ENCODE data around the gene TSPAN10. TPM values are rescaled to one million over a fixed set of nuclear protein-coding genes. Genes with fewer than 3 reads are reported as not detected.

TSPAN10 gene
- 2.6 and 3.9 TPM in 2 replicates for total RNA-seq (2014; rRNA removed; shearing (Covaris generic))
- 3.4 and 4.7 TPM in 2 replicates for polyA plus RNA-seq (2016; fragmentation: Nextera tagmentation; extraction: Ambion mirVana)

DNA sequence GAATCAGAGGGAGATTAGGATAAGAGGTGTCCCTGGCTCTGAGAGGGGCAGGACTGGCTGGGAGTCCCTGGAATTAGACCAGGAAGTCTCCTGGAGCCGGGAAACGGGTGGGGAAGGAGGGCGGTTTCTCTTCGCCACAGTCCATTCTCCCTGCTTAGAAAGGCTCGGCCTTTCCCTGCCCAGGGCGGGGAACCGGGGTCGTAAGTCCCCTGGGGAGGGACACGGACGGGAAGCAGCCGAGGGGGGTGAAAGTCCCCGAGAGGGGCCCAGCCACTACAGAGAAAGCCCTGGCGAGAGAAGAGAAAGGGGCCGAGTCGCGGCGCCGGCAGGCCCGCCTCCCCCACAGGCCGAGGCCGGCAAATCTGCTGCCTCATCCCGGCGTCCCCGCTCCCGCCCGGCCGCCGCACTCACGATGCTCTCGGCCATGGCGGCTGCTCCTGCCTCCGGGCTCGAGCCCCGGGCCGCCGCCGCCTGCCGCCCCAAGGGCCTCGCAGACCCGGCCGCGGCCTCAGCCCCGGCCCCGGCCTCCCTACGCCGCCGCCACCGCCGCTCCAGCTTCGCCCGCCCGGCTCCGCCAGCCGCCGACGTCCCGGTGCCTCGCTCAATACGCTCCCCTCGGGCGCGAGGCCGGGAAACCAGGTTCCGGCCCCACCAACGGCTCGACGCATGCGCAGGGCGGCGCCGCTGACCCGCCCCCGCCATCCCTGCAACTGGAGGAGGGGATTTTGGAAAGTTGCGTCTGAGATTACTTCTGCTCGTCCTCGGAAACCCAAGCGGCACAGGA, at the start of gene TSPAN10, which contains the start of gene NPLOC4:
TSS of gene TSPAN10 (plus strand) at position 692 of the 784 bp plus-strand sequence. CDS start 5,217 bp downstream, outside the sequence.
TSS of gene NPLOC4 (minus strand) at position 608 of the 784 bp plus-strand sequence. CDS start at position 426, 182 bp downstream.
- Histone ChIP-seq H3K4me2 (ENCODE audit: unreplicated experiment) (peak within 1 kb of the TSS; percentile 89), H3K9me2 (ENCODE audit: insufficient read depth) (no peaks in the 10 kb centered on the region), H3F3A (ENCODE audit: insufficient read depth) (no peaks in the 10 kb centered on the region), H4K20me1 (ENCODE audit: insufficient read depth) (peaks cover 7% of the 10 kb centered on the region; the same call in 1 of the 2 replicates), H2AFZ (peak within 1 kb of the TSS; percentile 95), H3K9ac (peak within 1 kb of the TSS; percentile 94), H3K9me3 (ENCODE audit: low read depth) (no peaks in the 10 kb centered on the region), H3K27ac (peak within 1 kb of the TSS; percentile 89), H3K4me1 (ENCODE audit: insufficient read depth) (peaks cover 20% of the 10 kb centered on the region), H3K36me3 (ENCODE audit: low read depth) (peaks cover under 1% of the 10 kb centered on the region; the same call in 1 of the 2 replicates), H3K4me3 (peak within 1 kb of the TSS; percentile 90), H3K27me3 (replicated peaks; ENCODE audit: insufficient read depth) (no peaks in the 10 kb centered on the region), H3K79me2 (ENCODE audit: insufficient read depth) (peaks cover 50% of the 10 kb centered on the region)
- in situ Hi-C loops (cut with MboI), result no loop called here
- TF ChIP-seq EZH2 (IDR thresholded peaks at IDR 0.05; ENCODE audit: insufficient read depth, poor library complexity, severe bottlenecking) (no peak), EZH2phosphoT487 (IDR thresholded peaks at IDR 0.05; ENCODE audit: insufficient read depth, low read depth) (no peak)
- peak; percentile 93 for DNase-seq
- 1 to 2% methylated on average over 30 to 73 of the region's 77 CpGs for WGBS, 2 experiments (ENCODE audit: low coverage in 1 of 2, low lambda C conversion rate in 2 of 2, missing lambda C conversion rate in 2 of 2)

DNA sequence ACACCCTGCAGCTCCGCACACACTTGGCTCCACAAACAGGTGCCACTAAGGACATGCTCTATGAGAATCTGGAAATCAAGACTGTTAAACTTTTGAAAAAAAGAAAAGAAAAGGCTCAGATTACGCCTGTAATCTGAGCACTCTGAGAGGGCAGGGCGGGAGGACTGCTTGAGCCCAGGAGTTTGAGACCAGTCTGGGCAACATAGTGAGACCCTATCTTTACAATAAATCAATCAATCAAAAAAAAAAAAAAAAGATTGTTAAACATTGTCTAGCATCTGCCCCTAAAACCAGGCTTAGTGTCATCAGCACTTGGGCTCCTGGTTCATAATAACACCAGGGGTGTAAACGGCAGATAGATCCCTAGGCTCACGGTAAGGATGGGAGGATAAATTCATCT, 47.4 kb upstream of the TSPAN10 start:
- H3K9me3 ChIP-seq (ENCODE audit: low read depth), result no peaks in the 10 kb centered on the region
- H3K27me3 ChIP-seq (replicated peaks; ENCODE audit: insufficient read depth), result no peaks in the 10 kb centered on the region
- H3K4me2 ChIP-seq (ENCODE audit: unreplicated experiment), result no peak overlapping the region
- no peak overlapping the region for H3K9ac ChIP-seq
- H3K4me1 ChIP-seq (ENCODE audit: insufficient read depth), result peaks cover under 1% of the 10 kb centered on the region; the same call in 1 of the 2 replicates
- peaks cover 23% of the 10 kb centered on the region for H3K79me2 ChIP-seq (ENCODE audit: insufficient read depth)
- H4K20me1 ChIP-seq (ENCODE audit: insufficient read depth), result no peaks in the 10 kb centered on the region
- TF ChIP-seq EZH2 (IDR thresholded peaks at IDR 0.05; ENCODE audit: insufficient read depth, poor library complexity, severe bottlenecking), result no peak
- TF ChIP-seq EZH2phosphoT487 (IDR thresholded peaks at IDR 0.05; ENCODE audit: insufficient read depth, low read depth), result no peak
- in situ Hi-C loops (cut with MboI), result loop anchor here (10.0 kb wide), 1 partner anchor 65 kb away; the partner anchor contains the start of gene PDE6G
- H3K27ac ChIP-seq, result no peak overlapping the region
- no peak for DNase-seq
- WGBS, 2 experiments (ENCODE audit: low coverage in 1 of 2, low lambda C conversion rate in 2 of 2, missing lambda C conversion rate in 2 of 2), result 94 to 97% methylated on average over 5 of the region's 5 CpGs
- H2AFZ ChIP-seq, result no peak overlapping the region
- H3K9me2 ChIP-seq (ENCODE audit: insufficient read depth), result no peaks in the 10 kb centered on the region
- H3F3A ChIP-seq (ENCODE audit: insufficient read depth), result no peaks in the 10 kb centered on the region
- H3K4me3 ChIP-seq, result no peak overlapping the region
- peaks cover 50% of the 10 kb centered on the region for H3K36me3 ChIP-seq (ENCODE audit: low read depth)

DNA sequence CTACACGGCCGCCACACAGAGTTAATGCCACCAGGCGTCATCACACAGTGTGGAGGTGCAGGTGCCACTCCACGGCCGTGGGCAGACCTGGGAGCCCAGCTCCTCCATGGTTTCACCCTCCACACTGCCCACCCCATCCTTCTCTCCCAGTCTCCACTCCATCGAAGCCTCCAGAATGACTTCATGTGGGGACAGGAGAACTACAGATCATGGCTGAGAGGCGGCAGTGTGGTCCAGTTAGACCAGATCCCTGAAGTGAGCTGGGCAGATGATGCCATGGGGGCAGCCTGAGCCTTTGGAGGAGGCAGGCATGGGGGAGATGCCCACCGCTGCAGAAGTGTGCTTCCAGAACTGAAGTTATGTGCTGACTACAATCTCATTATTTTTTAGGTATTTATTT, 46.9 kb upstream of the TSPAN10 start:
- Histone ChIP-seq H3K79me2 (ENCODE audit: insufficient read depth) (peaks cover 23% of the 10 kb centered on the region), H2AFZ (no peak overlapping the region), H3K9me3 (ENCODE audit: low read depth) (no peaks in the 10 kb centered on the region), H4K20me1 (ENCODE audit: insufficient read depth) (no peaks in the 10 kb centered on the region), H3K4me2 (ENCODE audit: unreplicated experiment) (no peak overlapping the region), H3K36me3 (ENCODE audit: low read depth) (peaks cover 50% of the 10 kb centered on the region), H3K4me3 (no peak overlapping the region), H3K27ac (no peak overlapping the region), H3F3A (ENCODE audit: insufficient read depth) (no peaks in the 10 kb centered on the region), H3K9me2 (ENCODE audit: insufficient read depth) (no peaks in the 10 kb centered on the region), H3K9ac (no peak overlapping the region), H3K4me1 (ENCODE audit: insufficient read depth) (peaks cover 5% of the 10 kb centered on the region; the same call in 1 of the 2 replicates), H3K27me3 (replicated peaks; ENCODE audit: insufficient read depth) (no peaks in the 10 kb centered on the region)
- no peak for DNase-seq
- 90 to 92% methylated on average over 8 of the region's 8 CpGs for WGBS, 2 experiments (ENCODE audit: low coverage in 1 of 2, low lambda C conversion rate in 2 of 2, missing lambda C conversion rate in 2 of 2)
- no peak for TF ChIP-seq EZH2phosphoT487 (IDR thresholded peaks at IDR 0.05; ENCODE audit: insufficient read depth, low read depth)
- in situ Hi-C loops (cut with MboI), result loop anchor here (10.0 kb wide), 1 partner anchor 65 kb away; the partner anchor contains the start of gene PDE6G

DNA sequence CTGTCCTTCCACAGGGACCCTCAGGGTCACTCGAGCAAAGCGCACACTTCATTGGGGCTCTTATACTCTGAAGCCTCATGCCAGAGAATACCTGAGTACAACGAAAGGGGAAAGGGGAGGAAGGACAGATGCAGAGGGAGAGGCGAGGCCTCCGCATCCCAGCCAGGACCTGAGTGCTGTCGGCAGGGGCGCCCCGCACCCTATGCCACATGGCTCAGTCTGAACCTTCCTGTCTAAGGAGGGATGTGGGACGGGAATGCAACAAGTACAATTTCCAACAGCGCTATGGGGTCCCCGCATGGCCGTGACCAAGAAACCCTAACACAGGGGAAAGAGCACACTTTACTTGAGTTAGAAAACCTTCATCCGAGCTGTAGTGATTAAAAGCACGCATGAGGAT, 45.0 kb upstream of the TSPAN10 start:
- Histone ChIP-seq H4K20me1 (ENCODE audit: insufficient read depth) (no peaks in the 10 kb centered on the region), H3K4me3 (no peak overlapping the region), H3K9me2 (ENCODE audit: insufficient read depth) (no peaks in the 10 kb centered on the region), H3K27me3 (replicated peaks; ENCODE audit: insufficient read depth) (no peaks in the 10 kb centered on the region), H3K27ac (no peak overlapping the region), H3K79me2 (ENCODE audit: insufficient read depth) (peaks cover 32% of the 10 kb centered on the region), H3K9me3 (ENCODE audit: low read depth) (no peaks in the 10 kb centered on the region), H2AFZ (no peak overlapping the region), H3K4me1 (ENCODE audit: insufficient read depth) (peaks cover 14% of the 10 kb centered on the region), H3K36me3 (ENCODE audit: low read depth) (peaks cover 56% of the 10 kb centered on the region), H3K9ac (no peak overlapping the region), H3K4me2 (ENCODE audit: unreplicated experiment) (no peak overlapping the region), H3F3A (ENCODE audit: insufficient read depth) (no peaks in the 10 kb centered on the region; the same call in 1 of the 2 replicates)
- DNase-seq, result no peak
- no peak for TF ChIP-seq EZH2phosphoT487 (IDR thresholded peaks at IDR 0.05; ENCODE audit: insufficient read depth, low read depth)
- in situ Hi-C loops (cut with MboI), result loop anchor here (10.0 kb wide), 1 partner anchor 63 kb away; the partner anchor contains the start of gene PDE6G
- WGBS, 2 experiments (ENCODE audit: low coverage in 1 of 2, low lambda C conversion rate in 2 of 2, missing lambda C conversion rate in 2 of 2), result 89 to 92% methylated on average over 14 of the region's 14 CpGs

Data from GM23248 (cell line).